ENCODE data around the gene NRXN3.

GRCh38 chr14:79703209-79703608, 1533.0 kb downstream of the NRXN3 start:
- no peak for TF ChIP-seq CTCF (IDR thresholded peaks at IDR 0.05)
- TF ChIP-seq RAD21 (IDR thresholded peaks at IDR 0.05; ENCODE audit: low read length) = no peak
- no peak for TF ChIP-seq FOXJ3 (CRISPR knock-in tag; IDR thresholded peaks at IDR 0.05)
- no peak for TF ChIP-seq MAX (IDR thresholded peaks at IDR 0.05; ENCODE audit: low read depth)
- TF ChIP-seq SIN3A (IDR thresholded peaks at IDR 0.05; ENCODE audit: borderline replicate concordance, low read depth, low read length) = no peak
- no peak for TF ChIP-seq GATA2 (CRISPR knock-in tag; IDR thresholded peaks at IDR 0.05)

All from SK-N-SH (cell line).